LNCAP (cell line): ENCODE results near the gene CKM.

Source experiments
- CTCF ChIP-seq: fragments of 450-650 bp; IDR thresholded peaks from 2 replicates; pipeline ENCODE4 v1.5.1; 2017; ENCODE audit warnings: mild to moderate bottlenecking

Gene CKM

GRCh38 chr19:45307361-45307760, 15.3 kb downstream of the CKM start:
- no peak for TF ChIP-seq CTCF

GRCh38 chr19:45306518-45307027, 16.1 kb downstream of the CKM start:
- no peak for TF ChIP-seq CTCF

DNA sequence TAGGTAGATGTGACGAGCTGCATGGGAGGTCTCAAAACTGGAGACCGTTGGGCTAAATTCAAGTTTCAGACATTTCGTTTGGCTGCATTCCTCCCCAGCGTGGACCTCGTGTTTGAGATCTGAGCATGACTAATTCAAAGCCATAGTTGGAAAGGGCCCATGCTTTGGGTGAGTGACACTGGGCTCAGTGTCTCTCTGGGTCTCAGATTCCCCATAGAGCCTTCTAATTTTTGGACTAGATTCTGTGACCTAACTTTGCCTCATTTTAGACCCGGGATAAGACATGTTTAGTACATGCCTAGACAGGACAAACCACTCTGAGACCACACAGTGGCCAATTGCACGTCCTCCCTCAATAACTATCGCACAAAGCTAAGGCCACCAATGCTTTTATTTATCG, 16.6 kb downstream of the CKM start:
- no peak for TF ChIP-seq CTCF

GRCh38 chr19:45305421-45305820, 17.3 kb downstream of the CKM start:
- no peak for TF ChIP-seq CTCF

GRCh38 chr19:45305007-45305406, 17.7 kb downstream of the CKM start:
- TF ChIP-seq CTCF = no peak

DNA sequence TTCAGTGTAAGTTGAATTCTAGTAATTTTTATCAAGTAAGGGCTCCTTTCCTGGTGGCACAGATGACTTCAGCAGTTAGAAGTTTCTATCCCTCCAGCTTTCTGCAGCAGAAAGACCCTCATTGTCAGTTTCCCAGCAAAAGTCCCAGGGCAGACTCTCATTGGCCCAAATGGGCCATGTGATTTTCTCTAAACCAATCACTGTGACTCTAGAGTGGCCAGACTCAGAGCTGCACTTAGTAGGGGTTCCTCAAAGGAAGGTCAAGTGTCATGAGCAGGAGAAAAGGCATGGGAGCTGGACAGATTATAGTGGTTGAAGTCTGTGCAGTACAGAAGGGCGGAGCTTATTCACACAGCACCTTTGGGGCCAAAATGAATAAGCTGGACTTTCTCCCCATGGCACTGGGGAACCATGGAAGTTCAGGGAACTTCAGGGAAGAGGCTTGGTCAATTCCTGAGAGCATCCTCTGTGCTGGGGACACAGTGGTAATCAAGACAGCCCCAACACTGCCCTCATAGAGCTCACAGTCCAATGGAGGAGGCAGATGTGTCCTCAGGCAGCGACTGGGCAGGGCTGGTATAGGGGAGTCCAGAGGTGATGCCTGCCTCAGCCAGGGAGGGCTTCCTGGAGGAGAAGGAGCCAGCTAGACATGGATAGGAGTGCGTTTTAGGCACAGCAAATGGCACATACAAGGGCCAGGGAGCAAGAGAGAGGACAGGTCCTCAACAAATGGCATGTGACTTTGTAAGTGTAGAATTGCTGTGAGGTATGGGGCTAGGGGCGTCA, 18.3 kb downstream of the CKM start:
- TF ChIP-seq CTCF = no peak

GRCh38 chr19:45303269-45304060, 19.2 kb downstream of the CKM start:
- no peak for TF ChIP-seq CTCF
